PC-3 (cell line): ENCODE data around the gene IL11RA.
A peak's percentile ranks its signal among the peaks of the same experiment; 100 is the strongest.

ENCODE experiments used
- EZH2phosphoT487 ChIP-seq: fragments of 300-600 bp; sonication (generic); IDR thresholded peaks from 2 replicates; pipeline ENCODE4 v1.6.1; 2018; ENCODE audit warnings: mild to moderate bottlenecking, antibody characterized with exemption, low read length, borderline replicate concordance
- TF ChIP-seq, protein P1 (sequence below): fragments of 300-600 bp; sonication (generic); conservative IDR thresholded peaks from 2 replicates; pipeline ENCODE4 v1.5.1; 2017; ENCODE audit warnings: antibody characterized with exemption, low read depth, mild to moderate bottlenecking, low read length

DNA sequence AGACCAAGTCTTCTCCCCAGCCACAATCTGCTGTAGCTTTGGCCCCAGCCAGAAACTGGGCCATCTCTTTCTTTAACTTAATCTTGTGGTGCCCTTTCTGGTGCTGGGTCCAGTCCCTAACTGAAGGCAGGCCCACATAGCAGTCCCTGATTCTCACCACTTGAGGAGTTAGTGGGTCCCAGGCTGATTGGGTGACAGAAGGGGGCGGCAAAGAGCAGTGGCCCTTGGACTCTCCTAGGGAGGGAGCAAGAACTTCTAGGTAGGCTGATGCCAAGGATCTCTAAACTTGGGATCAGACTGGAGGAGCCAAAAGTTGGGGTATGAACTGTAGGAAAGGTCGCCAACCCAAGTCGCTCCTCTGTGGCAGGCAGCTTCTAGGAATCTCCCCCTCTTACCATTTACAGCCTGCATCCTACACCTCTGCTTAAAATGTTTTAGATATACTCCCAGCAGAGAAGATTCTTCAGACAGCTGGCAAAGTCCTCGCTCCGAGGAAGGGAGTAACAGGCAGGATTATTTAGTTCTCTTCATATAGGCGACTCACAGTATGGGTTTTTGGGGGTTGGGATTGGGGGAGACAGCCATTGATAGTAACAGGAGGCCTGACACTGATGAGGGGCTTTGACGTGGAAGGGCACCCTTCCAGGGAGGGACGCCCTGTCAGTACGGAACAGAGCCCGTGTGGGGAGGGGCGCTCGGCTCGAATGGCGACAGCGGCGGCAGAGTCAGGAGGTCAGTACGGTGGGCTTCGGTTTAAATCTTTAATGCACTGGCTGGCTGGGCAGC lies 12.5 kb downstream of the IL11RA start:
- TF ChIP-seq, protein P1, sequence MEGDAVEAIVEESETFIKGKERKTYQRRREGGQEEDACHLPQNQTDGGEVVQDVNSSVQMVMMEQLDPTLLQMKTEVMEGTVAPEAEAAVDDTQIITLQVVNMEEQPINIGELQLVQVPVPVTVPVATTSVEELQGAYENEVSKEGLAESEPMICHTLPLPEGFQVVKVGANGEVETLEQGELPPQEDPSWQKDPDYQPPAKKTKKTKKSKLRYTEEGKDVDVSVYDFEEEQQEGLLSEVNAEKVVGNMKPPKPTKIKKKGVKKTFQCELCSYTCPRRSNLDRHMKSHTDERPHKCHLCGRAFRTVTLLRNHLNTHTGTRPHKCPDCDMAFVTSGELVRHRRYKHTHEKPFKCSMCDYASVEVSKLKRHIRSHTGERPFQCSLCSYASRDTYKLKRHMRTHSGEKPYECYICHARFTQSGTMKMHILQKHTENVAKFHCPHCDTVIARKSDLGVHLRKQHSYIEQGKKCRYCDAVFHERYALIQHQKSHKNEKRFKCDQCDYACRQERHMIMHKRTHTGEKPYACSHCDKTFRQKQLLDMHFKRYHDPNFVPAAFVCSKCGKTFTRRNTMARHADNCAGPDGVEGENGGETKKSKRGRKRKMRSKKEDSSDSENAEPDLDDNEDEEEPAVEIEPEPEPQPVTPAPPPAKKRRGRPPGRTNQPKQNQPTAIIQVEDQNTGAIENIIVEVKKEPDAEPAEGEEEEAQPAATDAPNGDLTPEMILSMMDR, result peak; percentile 80
- no peak for TF ChIP-seq EZH2phosphoT487
